Measurements from ENCODE around the gene DMRT3.

DMRT3 gene

GRCh38 chr9:976258-976942 lies at the start of gene DMRT3:
Gene DMRT3 (plus strand): TSS chr9:976655. CDS start chr9:977002, 347 bp downstream.
- no peak for DNase-seq

GRCh38 chr9:926976-927375 lies 49.5 kb upstream of the DMRT3 start:
- DNase-seq = no peak

- DNase-seq = no peak
Observed at GRCh38 chr9:928363-929042, 48.0 kb upstream of the DMRT3 start.

GRCh38 chr9:929719-930118 lies 46.7 kb upstream of the DMRT3 start:
- no peak for DNase-seq

- no peak for DNase-seq
Observed at GRCh38 chr9:933356-933755, 43.1 kb upstream of the DMRT3 start.

GRCh38 chr9:935348-935965 lies 41.0 kb upstream of the DMRT3 start:
- no peak for DNase-seq

GRCh38 chr9:942805-943580 lies 33.5 kb upstream of the DMRT3 start:
- DNase-seq = no peak

GRCh38 chr9:947985-948384 lies 28.5 kb upstream of the DMRT3 start:
- no peak for DNase-seq

GRCh38 chr9:948497-948896 lies 28.0 kb upstream of the DMRT3 start:
- DNase-seq = no peak

GRCh38 chr9:950139-950538 lies 26.3 kb upstream of the DMRT3 start:
- DNase-seq = no peak

GRCh38 chr9:952546-952945 lies 23.9 kb upstream of the DMRT3 start:
- DNase-seq = no peak

- DNase-seq = no peak
Observed at GRCh38 chr9:959105-959504, 17.4 kb upstream of the DMRT3 start.

GRCh38 chr9:959914-960313 lies 16.5 kb upstream of the DMRT3 start:
- DNase-seq = no peak

- no peak for DNase-seq
Observed at GRCh38 chr9:962023-962422, 14.4 kb upstream of the DMRT3 start.

GRCh38 chr9:965497-965896 lies 11.0 kb upstream of the DMRT3 start:
- DNase-seq = no peak

- no peak for DNase-seq
Observed at GRCh38 chr9:966870-967269, 9.6 kb upstream of the DMRT3 start.

GRCh38 chr9:967436-967835 lies 9.0 kb upstream of the DMRT3 start:
- no peak for DNase-seq

GRCh38 chr9:967903-968641 lies 8.4 kb upstream of the DMRT3 start:
- peak in 1 of 2 donors; percentile 4 for DNase-seq

- no peak for DNase-seq
Observed at GRCh38 chr9:969310-970150, 6.9 kb upstream of the DMRT3 start.

- no peak for DNase-seq
Observed at GRCh38 chr9:970151-970996, 6.1 kb upstream of the DMRT3 start.

Data from hippocampal formation (tissue), 2 donors.